Activated B cell treated with CpG ODN at 0.5 μM for 24 hours (primary cell): ENCODE measurements around the gene HCN3. TPM values are rescaled to one million over a fixed set of nuclear protein-coding genes. Genes with fewer than 3 reads are reported as not detected.

Experiments
- ATAC-seq: fragments of 200-7000 bp; cut with Tn5 transposase; one replicate; pipeline ENCODE4 v1.10.0; 2021; ENCODE audit warnings: low read depth, mild to moderate bottlenecking, moderate library complexity
- CTCF ChIA-PET: fragments of 350-600 bp; sonication (Branson Sonifier 250); formaldehyde crosslinking; loops from one replicate; lab custom pipeline; 2021; ENCODE audit warnings: antibody characterized with exemption; lab: Charles Lee
- POLR2A ChIA-PET: fragments of 350-600 bp; sonication (Branson Sonifier 250); formaldehyde crosslinking; loops from one replicate; lab custom pipeline; 2021; ENCODE audit warnings: antibody characterized with exemption; lab: Charles Lee
- DNase-seq: peaks from one replicate; pipeline ENCODE4 v3.0.0; 2022
- H3K27ac Mint-ChIP-seq: one replicate; pipeline ENCODE4 v1.8.0; 2020; ENCODE audit warnings: mixed read lengths
- H3K27me3 Mint-ChIP-seq: one replicate; pipeline ENCODE4 v1.8.0; 2021; ENCODE audit warnings: mixed read lengths
- H3K36me3 Mint-ChIP-seq: one replicate; pipeline ENCODE4 v1.8.0; 2021; ENCODE audit warnings: low read depth, mixed read lengths
- H3K4me1 Mint-ChIP-seq: one replicate; pipeline ENCODE4 v1.8.0; 2021; ENCODE audit warnings: mixed read lengths
- H3K4me3 Mint-ChIP-seq: one replicate; pipeline ENCODE4 v1.8.0; 2020; ENCODE audit warnings: mild to moderate bottlenecking, mixed read lengths
- H3K9me3 Mint-ChIP-seq: one replicate; pipeline ENCODE4 v1.8.0; 2020; ENCODE audit warnings: mixed read lengths
- CTCF ChIP-seq: fragments of 200-600 bp; IDR thresholded peaks from one replicate; pipeline ENCODE4 v1.8.0; 2022; ENCODE audit warnings: antibody characterized with exemption, mild to moderate bottlenecking
- intact Hi-C: fragments of 100-400 bp; cut with micrococcal nuclease; formaldehyde crosslinking; loops from one replicate; pipeline ENCODE4 v1.15.1; 2024
- total RNA-seq: library from RNA; stranded (reverse); gene quantifications from 2 replicates; pipeline ENCODE4 v1.2.3, GENCODE V29; 2022

The HCN3 gene
- total RNA-seq, 1 donor from 2014 or later: 2.7 TPM

DNA sequence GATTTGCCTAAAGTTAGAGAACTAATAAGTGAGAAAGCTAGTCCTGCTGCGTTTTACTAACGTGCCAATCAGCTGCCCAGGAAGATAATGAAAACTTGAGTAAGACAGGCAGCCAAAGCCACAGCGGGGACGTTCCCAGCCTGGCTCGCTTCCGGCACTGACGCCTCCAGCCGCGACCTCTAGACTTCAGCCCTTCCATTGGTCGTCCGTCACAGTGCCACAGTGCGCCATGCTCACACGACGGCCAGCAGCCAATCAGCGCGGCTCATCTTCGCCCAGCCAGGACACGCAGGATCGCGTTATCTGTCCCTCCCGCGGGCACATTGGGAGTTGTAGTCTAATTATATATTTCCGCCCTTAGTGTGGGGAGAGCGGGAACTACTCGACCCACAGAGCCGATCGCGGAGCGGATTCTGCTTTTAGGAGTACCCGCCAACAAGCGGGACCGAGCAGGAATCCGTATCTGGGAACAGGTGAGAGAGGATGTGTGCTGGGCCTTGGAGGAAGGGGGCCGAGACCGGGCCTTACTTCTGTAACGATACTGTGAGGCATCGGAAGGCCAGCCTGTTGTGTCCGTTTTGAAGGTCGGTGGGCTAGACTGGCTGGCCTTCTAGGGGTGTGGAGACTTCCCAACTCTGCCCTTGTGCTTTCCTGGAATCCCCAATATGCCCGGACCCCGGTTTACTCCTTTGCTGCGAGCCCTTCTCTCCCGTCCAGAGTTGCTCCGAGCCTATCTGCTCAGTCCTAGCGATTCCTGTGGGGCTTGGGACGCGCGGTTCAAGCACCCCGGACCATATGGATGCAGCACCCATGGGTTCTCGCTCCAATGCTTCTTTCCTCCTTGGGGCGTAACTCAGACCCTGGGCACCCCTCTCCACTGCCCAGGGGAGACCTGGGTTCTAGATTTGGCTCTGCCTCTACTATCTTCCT, 31.5 kb downstream of the HCN3 start, which contains the start of gene FDPS:
FDPS (plus strand) TSS at position 374 of the 930 bp plus-strand sequence. CDS start 924 bp downstream, outside the sequence.
- DNase-seq (peak; percentile 87), ATAC-seq (peak; percentile 97)
- CTCF ChIA-PET: interaction anchor here (0.6 to 2.5 kb wide), 8 partner anchors 12 to 195 kb away, joined by 3 to 23 read pairs (median 4); partner anchors contain the start of genes CLK2 and RUSC1
- Mint-ChIP-seq H3K36me3 (peaks cover 36% of the 10 kb centered on the region), H3K27ac (peak within 1 kb of the TSS; percentile 92), H3K4me1 (peaks cover 32% of the 10 kb centered on the region), H3K9me3 (no peaks in the 10 kb centered on the region), H3K4me3 (peak within 1 kb of the TSS; percentile 94), H3K27me3 (no peaks in the 10 kb centered on the region)
- POLR2A ChIA-PET: interaction anchor here (0.6 to 1.9 kb wide), 12 partner anchors 11 to 301 kb away, joined by 3 to 30 read pairs (median 5); partner anchors contain the start of genes CLK2, MSTO1, RUSC1 and SCAMP3
- TF ChIP-seq CTCF: no peak
- intact Hi-C loops: loop anchor here (1.0 kb wide), 8 partner anchors 15 to 255 kb away; partner anchors contain the start of genes CLK2, HCN3, MTX1 and SCAMP3

DNA sequence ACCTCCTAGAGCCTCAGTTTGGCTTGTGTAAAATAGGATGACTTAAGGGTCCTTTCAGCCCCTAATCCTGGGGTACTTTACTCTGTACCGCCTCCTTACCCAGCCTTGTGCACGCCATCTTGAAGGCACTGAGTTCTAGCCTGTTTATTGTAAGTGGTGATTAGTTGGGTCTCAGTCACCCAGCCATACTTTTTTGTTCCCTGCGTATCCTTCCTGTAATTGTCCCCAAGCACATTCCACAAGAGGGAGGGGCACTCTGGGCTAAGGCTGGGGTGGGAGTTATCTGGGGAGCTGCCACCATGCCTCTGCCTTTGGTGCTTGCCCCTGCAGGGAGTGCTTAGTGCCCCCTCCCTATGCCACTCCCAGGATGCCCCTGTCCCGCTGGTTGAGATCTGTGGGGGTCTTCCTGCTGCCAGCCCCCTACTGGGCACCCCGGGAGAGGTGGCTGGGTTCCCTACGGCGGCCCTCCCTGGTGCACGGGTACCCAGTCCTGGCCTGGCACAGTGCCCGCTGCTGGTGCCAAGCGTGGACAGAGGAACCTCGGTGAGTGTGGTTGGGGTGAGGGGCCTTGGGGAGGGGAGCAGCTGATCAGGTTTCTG, 32.3 kb downstream of the HCN3 start:
- intact Hi-C loops: no loop called here
- Mint-ChIP-seq H3K4me3 (peak overlapping the region; percentile 94), H3K4me1 (peaks cover 30% of the 10 kb centered on the region), H3K27ac (peak overlapping the region; percentile 92), H3K36me3 (peaks cover 38% of the 10 kb centered on the region), H3K9me3 (no peaks in the 10 kb centered on the region), H3K27me3 (no peaks in the 10 kb centered on the region)
- DNase-seq (no peak), ATAC-seq (no peak)
- no peak for TF ChIP-seq CTCF
- POLR2A ChIA-PET: interaction anchor here (0.6 to 1.3 kb wide), 2 partner anchors 37 to 613 kb away, joined by 5 to 6 read pairs; partner anchors contain the start of gene CLK2
- CTCF ChIA-PET: no interaction called here

GRCh38 chr1:155313261-155313660, 36.0 kb downstream of the HCN3 start:
- Mint-ChIP-seq H3K4me3 (no peak overlapping the region), H3K36me3 (peaks cover 59% of the 10 kb centered on the region), H3K27me3 (no peaks in the 10 kb centered on the region), H3K9me3 (no peaks in the 10 kb centered on the region), H3K27ac (no peak overlapping the region), H3K4me1 (peaks cover 21% of the 10 kb centered on the region)
- ATAC-seq (no peak), DNase-seq (no peak)
- no peak for TF ChIP-seq CTCF
- ChIA-PET CTCF (interaction anchor here (0.8 kb wide), 1 partner anchor 10 kb away, joined by 3 read pairs; no protein-coding TSS in a partner anchor), POLR2A (interaction anchor here (1.7 kb wide), 1 partner anchor 10 kb away, joined by 5 read pairs; no protein-coding TSS in a partner anchor)
- intact Hi-C loops: no loop called here

DNA sequence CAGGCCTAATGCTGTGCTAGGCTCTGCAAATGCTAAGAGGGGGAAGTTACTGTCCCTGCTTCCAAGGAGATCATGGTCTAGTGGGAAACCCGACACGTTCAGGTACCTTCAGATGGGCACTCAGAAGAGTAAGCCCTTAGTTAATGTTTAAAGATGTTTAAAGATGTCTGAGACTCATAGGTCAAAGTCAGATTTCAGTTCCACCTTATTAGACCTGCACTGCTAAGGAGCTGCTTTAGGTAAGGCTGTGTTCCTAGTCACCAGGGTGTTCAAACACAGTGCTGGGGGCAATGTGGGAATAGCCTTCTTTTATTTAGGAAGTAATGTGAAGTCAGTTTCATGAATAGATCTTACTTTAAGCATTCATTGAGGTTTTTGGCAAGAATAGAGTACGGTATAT, 39.7 kb downstream of the HCN3 start:
- ATAC-seq (no peak), DNase-seq (no peak)
- ChIA-PET POLR2A (interaction anchor here (0.6 to 1.0 kb wide), 3 partner anchors 36 to 461 kb away, joined by 4 to 6 read pairs (median 5); partner anchors contain the start of gene CLK2), CTCF (no interaction called here)
- peaks cover 54% of the 10 kb centered on the region for H3K36me3 Mint-ChIP-seq
- H3K4me1 Mint-ChIP-seq: peaks cover 28% of the 10 kb centered on the region
- no peak overlapping the region for H3K4me3 Mint-ChIP-seq
- no peak for TF ChIP-seq CTCF
- H3K9me3 Mint-ChIP-seq: no peaks in the 10 kb centered on the region
- H3K27ac Mint-ChIP-seq: no peak overlapping the region
- H3K27me3 Mint-ChIP-seq: no peaks in the 10 kb centered on the region
- intact Hi-C loops: no loop called here
